ENCODE measurements around the gene UBE2D2. TPM values are rescaled to one million over a fixed set of nuclear protein-coding genes. Genes with fewer than 3 reads are reported as not detected.
A peak's percentile ranks its signal among the peaks of the same experiment; 100 is the strongest.
"Not testable (repeated sequence)": the region's sequence is repeated elsewhere in the genome, so short reads cannot be mapped to it uniquely, and the experiment has no call there.

The UBE2D2 gene
- total RNA-seq, 2 experiments from 2014 or later, result 262 to 289 TPM

DNA sequence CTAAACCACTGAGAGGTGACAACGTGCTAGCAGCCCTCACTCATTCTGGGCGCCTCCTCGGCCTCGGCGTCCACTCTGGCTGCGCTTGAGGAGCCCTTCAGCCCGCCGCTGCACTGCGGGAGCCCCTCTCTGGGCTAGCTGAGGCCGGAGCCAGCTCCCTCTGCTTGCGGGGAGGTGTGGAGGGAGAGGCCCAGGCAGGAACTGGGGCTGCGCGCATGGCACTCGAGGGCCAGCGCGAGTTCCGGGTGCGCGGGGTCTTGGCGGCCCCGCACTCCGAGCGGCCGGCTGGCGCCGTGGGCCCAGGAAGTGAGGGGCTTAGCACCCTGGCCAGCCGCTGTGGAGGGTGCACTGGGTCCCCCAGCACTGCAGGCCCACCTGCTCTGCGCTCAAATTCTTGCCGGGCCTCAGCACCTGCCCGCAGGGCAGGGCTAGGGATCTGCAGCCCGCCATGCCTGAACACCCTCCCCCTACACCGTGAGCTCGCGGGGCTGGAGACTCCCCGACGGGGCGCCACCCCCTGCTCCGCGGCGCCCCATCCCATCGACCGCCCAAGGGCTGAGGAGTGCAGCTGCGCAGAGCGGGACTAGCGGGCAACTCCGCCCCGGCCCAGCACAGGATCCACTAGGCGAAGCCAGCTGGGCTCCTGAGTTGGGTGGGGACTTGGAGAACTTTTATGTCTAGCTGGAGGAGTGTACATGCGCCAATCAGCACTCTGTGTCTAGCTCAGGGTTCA, 11.8 kb upstream of the UBE2D2 start:
- intact Hi-C loops (cut with DNase I, micrococcal nuclease), result no loop called here
- Mint-ChIP-seq H3K4me3 (no peak overlapping the region), H3K27me3 (no peaks in the 10 kb centered on the region), H3K36me3 (ENCODE audit: low read depth) (no peaks in the 10 kb centered on the region), H3K9me3 (ENCODE audit: low read depth) (peaks cover 4% of the 10 kb centered on the region), H3K27ac (no peak overlapping the region), H3K4me1 (peaks cover 11% of the 10 kb centered on the region)
- ChIA-PET POLR2A (interaction anchor here (0.8 to 3.0 kb wide), 2 partner anchors 12 to 37 kb away, joined by 3 to 19 read pairs; partner anchors contain the start of gene UBE2D2), CTCF (interaction anchor here (0.6 to 1.3 kb wide), 4 partner anchors 14 to 1469 kb away, joined by 3 to 5 read pairs (median 4); no protein-coding TSS in a partner anchor)
- ATAC-seq, result no peak
- no peak for DNase-seq

DNA sequence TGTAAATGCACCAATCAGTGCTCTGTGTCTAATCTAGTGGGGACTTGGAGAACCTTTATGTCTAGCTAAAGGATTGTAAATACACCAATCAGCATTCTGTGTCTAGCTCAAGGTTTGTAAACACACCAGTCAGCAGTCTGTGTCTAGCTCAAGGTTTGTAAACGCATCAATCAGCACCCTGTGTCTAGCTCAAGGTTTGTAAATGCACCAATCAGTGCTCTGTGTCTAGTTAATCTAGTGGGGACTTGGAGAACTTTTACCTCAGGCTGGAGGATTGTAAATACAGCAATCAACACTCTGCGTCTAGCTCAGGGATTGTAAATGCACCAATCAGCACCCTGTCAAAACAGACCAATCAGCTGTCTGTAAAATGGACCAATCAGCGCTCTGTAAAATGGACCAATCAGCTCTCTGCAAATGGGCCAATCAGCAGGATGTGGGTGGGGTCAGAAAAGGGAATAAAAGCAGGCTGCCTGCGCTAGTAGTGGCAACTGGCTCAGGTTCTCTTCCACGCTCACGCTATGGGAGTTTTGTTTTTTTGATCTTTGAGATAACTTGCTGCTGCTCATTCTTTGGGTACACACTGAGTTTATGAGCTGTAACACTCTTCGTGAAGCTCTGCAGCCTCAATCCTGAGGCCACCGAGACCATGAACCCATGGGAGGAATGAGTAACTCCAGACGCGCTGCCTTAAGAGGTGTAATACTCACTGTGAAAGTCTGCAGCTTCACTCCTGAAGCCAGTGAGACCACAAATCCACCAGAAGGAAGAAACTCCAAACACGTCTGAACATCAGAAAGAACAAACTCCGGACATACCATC, 10.9 kb upstream of the UBE2D2 start:
- H3K36me3 Mint-ChIP-seq (ENCODE audit: low read depth); H3K4me3 Mint-ChIP-seq; intact Hi-C loops (cut with DNase I, micrococcal nuclease); H3K27ac Mint-ChIP-seq; H3K27me3 Mint-ChIP-seq; H3K9me3 Mint-ChIP-seq (ENCODE audit: low read depth): not testable (repeated sequence)
- ChIA-PET CTCF (interaction anchor here (0.6 to 1.7 kb wide), 5 partner anchors 11 to 1469 kb away, joined by 3 to 7 read pairs (median 5); partner anchors contain the start of gene UBE2D2), POLR2A (interaction anchor here (0.5 to 3.0 kb wide), 4 partner anchors 11 to 236 kb away, joined by 3 to 19 read pairs (median 4); partner anchors contain the start of gene UBE2D2)
- ATAC-seq (peak; percentile 77), DNase-seq (peak; percentile 41)
- peaks cover 11% of the 10 kb centered on the region for H3K4me1 Mint-ChIP-seq

DNA sequence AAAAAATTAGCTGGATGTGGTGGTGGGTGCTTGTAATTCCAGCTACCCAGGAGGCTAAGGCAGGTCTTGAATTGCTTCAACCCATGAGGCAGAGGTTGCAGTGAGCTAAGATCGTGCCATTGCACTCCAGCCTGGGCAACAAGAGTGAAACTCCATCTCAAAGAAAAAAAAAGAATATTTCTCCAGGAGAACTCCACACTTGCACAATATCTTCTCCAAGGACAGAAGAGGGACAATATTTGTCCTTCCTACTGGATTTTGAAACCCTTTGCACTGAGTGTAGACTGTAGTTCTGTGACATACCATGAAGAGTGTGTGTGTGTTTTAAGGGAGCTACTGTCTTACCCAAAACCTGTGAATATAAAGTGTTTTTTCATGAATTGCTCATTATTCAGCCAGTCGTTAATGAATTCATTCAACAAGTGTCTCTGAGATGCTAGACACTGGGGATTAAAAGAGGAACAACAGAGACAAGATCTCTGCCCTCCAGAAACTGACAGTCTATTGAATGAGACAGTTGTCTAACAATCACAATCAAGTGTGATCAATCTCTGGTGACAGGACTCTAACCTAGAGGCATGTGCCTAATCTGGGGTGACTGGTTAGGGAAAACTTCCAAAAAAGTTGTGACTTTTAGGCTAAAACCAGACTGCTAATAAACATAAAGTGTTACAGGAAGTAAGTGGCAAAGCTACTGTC, 9.8 kb upstream of the UBE2D2 start:
- Mint-ChIP-seq H3K36me3 (ENCODE audit: low read depth) (no peaks in the 10 kb centered on the region), H3K4me3 (no peak overlapping the region), H3K27ac (no peak overlapping the region), H3K9me3 (ENCODE audit: low read depth) (peaks cover 4% of the 10 kb centered on the region), H3K27me3 (no peaks in the 10 kb centered on the region), H3K4me1 (peaks cover 11% of the 10 kb centered on the region)
- intact Hi-C loops (cut with DNase I, micrococcal nuclease), result no loop called here
- ChIA-PET CTCF (interaction anchor here (0.6 to 1.7 kb wide), 3 partner anchors 9 to 84 kb away, joined by 3 to 7 read pairs (median 4); partner anchors contain the start of gene UBE2D2), POLR2A (interaction anchor here (0.5 to 3.0 kb wide), 2 partner anchors 10 to 237 kb away, joined by 3 to 19 read pairs; partner anchors contain the start of gene UBE2D2)
- ATAC-seq, result no peak
- no peak for DNase-seq

DNA sequence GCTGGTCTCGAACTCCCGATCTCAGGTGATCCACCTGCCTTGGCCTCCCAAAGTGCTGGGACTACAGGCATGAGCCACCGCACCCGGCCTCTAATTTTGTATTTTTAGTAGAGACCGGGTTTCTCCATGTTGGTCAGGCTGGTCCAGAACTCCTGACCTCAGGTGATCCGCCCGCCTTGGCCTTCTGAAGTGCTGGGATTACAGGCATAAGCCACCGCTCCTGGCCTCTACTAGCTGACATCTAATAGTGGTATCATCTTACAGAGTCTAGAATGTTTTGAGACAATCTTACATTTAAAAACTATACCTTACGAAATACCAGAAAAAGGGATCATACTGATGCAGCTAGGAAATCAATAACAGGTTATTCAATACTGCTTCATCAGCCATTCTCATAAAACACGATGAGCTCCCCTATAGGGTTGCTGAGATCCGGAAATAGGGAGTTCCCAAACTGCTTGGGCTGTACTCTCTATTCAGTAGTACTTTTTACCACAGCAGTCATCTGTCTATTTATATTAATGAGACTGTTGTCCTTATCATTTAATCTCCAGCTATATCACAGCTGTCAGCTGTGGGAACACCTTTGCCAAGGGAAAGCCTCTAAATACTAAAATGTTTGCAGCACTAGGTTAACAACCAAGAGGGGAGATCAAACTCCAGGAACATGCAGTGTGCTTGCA, 8.1 kb upstream of the UBE2D2 start:
- H3K9me3 Mint-ChIP-seq (ENCODE audit: low read depth), result peaks cover 4% of the 10 kb centered on the region
- no peak for DNase-seq
- intact Hi-C loops (cut with DNase I, micrococcal nuclease), result no loop called here

DNA sequence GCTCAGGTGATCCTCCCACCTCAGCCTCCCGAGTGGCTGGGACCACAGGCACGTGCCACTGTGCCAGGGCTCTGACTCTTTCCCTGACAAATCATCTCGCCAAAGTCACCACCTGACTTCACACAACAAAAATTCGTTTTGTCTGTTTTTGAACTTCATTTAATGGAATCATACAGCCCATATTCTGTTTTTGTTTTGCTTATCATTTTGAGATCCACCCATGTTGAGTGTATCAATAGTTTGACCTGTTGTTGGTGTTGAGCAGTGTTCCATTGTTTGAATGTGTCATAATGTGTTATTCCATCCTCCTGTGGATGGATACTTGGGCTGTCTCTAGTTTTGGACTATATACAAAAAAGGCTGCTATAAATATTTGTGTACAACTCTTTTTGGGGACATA, 6.9 kb upstream of the UBE2D2 start:
- Mint-ChIP-seq H3K4me1 (peaks cover 7% of the 10 kb centered on the region), H3K27me3 (no peaks in the 10 kb centered on the region), H3K4me3 (no peak overlapping the region), H3K36me3 (ENCODE audit: low read depth) (no peaks in the 10 kb centered on the region), H3K27ac (no peak overlapping the region), H3K9me3 (ENCODE audit: low read depth) (peaks cover 4% of the 10 kb centered on the region)
- no peak for DNase-seq
- no peak for ATAC-seq
- POLR2A ChIA-PET, result no interaction called here
- CTCF ChIA-PET, result no interaction called here
- intact Hi-C loops (cut with DNase I, micrococcal nuclease), result no loop called here

More for the DNA sequence above, 8.1 kb upstream of the UBE2D2 start:
- ChIA-PET POLR2A (no interaction called here), CTCF (interaction anchor here (0.6 to 1.6 kb wide), 6 partner anchors 9 to 1009 kb away, joined by 3 to 6 read pairs (median 3); no protein-coding TSS in a partner anchor)
- H3K4me3 Mint-ChIP-seq, result no peak overlapping the region
- no peak overlapping the region for H3K27ac Mint-ChIP-seq
- no peaks in the 10 kb centered on the region for H3K27me3 Mint-ChIP-seq
- no peaks in the 10 kb centered on the region for H3K36me3 Mint-ChIP-seq (ENCODE audit: low read depth)
- peaks cover 11% of the 10 kb centered on the region for H3K4me1 Mint-ChIP-seq
- no peak for ATAC-seq

DNA sequence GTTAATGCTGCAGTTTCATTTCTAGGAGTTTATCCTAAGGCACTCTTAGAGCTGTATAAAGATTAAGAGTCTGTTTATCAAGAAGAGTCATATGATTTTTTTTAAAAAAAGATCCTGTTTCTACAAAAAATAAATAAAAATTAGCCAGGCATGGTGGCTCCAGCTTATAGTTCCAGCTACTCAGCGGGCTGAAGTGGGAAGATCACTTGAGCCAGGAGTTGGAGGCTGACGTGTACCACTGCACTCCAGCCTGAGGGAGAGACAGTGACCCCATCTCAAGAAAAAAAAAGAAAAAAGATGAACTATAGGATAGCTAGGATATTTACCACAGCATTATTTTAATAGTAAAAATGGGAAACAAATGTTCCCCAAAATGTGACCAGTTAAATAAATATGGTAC, 3.3 kb upstream of the UBE2D2 start:
- H3K27ac Mint-ChIP-seq, result no peak overlapping the region
- CTCF ChIA-PET, result interaction anchor here (1.1 kb wide), 1 partner anchor 138 kb away, joined by 3 read pairs; no protein-coding TSS in a partner anchor
- POLR2A ChIA-PET, result no interaction called here
- intact Hi-C loops (cut with DNase I, micrococcal nuclease), result no loop called here
- no peak for DNase-seq
- peaks cover 6% of the 10 kb centered on the region for H3K36me3 Mint-ChIP-seq (ENCODE audit: low read depth)
- H3K4me3 Mint-ChIP-seq, result no peak overlapping the region
- no peak for ATAC-seq
- peaks cover 6% of the 10 kb centered on the region for H3K4me1 Mint-ChIP-seq
- H3K27me3 Mint-ChIP-seq, result no peaks in the 10 kb centered on the region
- H3K9me3 Mint-ChIP-seq (ENCODE audit: low read depth), result no peaks in the 10 kb centered on the region

- H3K27ac Mint-ChIP-seq, result peak overlapping the region; percentile 99
- H3K4me3 Mint-ChIP-seq, result peak overlapping the region; percentile 99
- H3K4me1 Mint-ChIP-seq, result peaks cover 34% of the 10 kb centered on the region
- DNase-seq (peak; percentile 65), ATAC-seq (peak; percentile 20)
- no peaks in the 10 kb centered on the region for H3K27me3 Mint-ChIP-seq
- intact Hi-C loops (cut with DNase I, micrococcal nuclease), result loop anchor here (1.0 to 10.0 kb wide), 19 partner anchors 13 to 1385 kb away; partner anchors contain the start of genes PURA (in 2 of the 2), SPATA24 (in 2 of the 2), ANKHD1 (in 1 of the 2) and BRD8 (in 1 of the 2)
- no peaks in the 10 kb centered on the region for H3K9me3 Mint-ChIP-seq (ENCODE audit: low read depth)
- peaks cover 39% of the 10 kb centered on the region for H3K36me3 Mint-ChIP-seq (ENCODE audit: low read depth)
- CTCF ChIA-PET, result interaction anchor here (0.8 to 6.7 kb wide), 16 partner anchors 9 to 151 kb away, joined by 3 to 63 read pairs (median 4); no protein-coding TSS in a partner anchor
- POLR2A ChIA-PET, result interaction anchor here (0.6 to 6.2 kb wide), 7 partner anchors 11 to 158 kb away, joined by 3 to 40 read pairs (median 4); partner anchors contain the start of genes SPATA24 and STING1
Observed at GRCh38 chr5:139561655-139562451, 714 bp downstream of the UBE2D2 start.

DNA sequence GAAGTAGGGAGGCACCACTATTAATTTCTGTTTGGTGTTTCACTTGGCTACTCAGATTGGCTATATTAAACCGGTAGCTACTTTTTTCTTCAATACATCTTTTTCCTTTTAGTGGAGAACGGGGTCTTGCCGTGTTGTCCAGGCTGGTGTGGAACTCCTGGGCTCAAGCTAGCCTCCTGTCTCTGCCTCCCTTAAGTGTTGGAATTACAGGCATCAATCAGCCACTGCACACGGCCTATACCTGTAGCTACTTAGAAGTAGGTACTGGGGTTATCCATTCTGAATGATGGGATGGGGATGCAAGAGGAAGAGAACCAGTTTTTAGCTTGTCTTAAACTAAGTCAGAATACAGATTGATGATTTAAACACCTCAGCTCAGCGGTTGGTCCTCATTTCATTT, 1.7 kb downstream of the UBE2D2 start:
- peak overlapping the region; percentile 99 for H3K27ac Mint-ChIP-seq
- no peaks in the 10 kb centered on the region for H3K9me3 Mint-ChIP-seq (ENCODE audit: low read depth)
- intact Hi-C loops (cut with DNase I, micrococcal nuclease), result loop anchor here (1.0 to 10.0 kb wide), 9 partner anchors 34 to 1386 kb away; partner anchors contain the start of genes PURA (in 2 of the 2), ANKHD1 (in 1 of the 2), BRD8 (in 1 of the 2) and EGR1 (in 1 of the 2)
- peaks cover 41% of the 10 kb centered on the region for H3K4me1 Mint-ChIP-seq
- H3K4me3 Mint-ChIP-seq, result peak overlapping the region; percentile 99
- ATAC-seq (no peak), DNase-seq (no peak)
- CTCF ChIA-PET, result interaction anchor here (0.6 to 6.7 kb wide), 16 partner anchors 9 to 257 kb away, joined by 3 to 63 read pairs (median 4); no protein-coding TSS in a partner anchor
- no peaks in the 10 kb centered on the region for H3K27me3 Mint-ChIP-seq
- POLR2A ChIA-PET, result interaction anchor here (0.6 to 6.2 kb wide), 8 partner anchors 12 to 1020 kb away, joined by 3 to 40 read pairs (median 5); partner anchors contain the start of genes DNAJC18 and ETF1
- peaks cover 46% of the 10 kb centered on the region for H3K36me3 Mint-ChIP-seq (ENCODE audit: low read depth)

GRCh38 chr5:139565411-139566305, 4.5 kb downstream of the UBE2D2 start:
- peak overlapping the region; percentile 99 for H3K27ac Mint-ChIP-seq
- intact Hi-C loops (cut with DNase I, micrococcal nuclease), result loop anchor here (1.0 to 10.0 kb wide), 3 partner anchors 10 to 1101 kb away; partner anchors contain the start of genes EGR1 (in 1 of the 2) and PURA (in 1 of the 2)
- H3K4me1 Mint-ChIP-seq, result peaks cover 60% of the 10 kb centered on the region
- CTCF ChIA-PET, result interaction anchor here (0.7 to 6.7 kb wide), 6 partner anchors 9 to 221 kb away, joined by 3 to 63 read pairs (median 4); no protein-coding TSS in a partner anchor
- peak; percentile 8 for ATAC-seq
- peaks cover 54% of the 10 kb centered on the region for H3K36me3 Mint-ChIP-seq (ENCODE audit: low read depth)
- H3K9me3 Mint-ChIP-seq (ENCODE audit: low read depth), result no peaks in the 10 kb centered on the region
- no peaks in the 10 kb centered on the region for H3K27me3 Mint-ChIP-seq
- POLR2A ChIA-PET, result interaction anchor here (0.5 to 6.2 kb wide), 4 partner anchors 9 to 126 kb away, joined by 3 to 40 read pairs (median 4); partner anchors contain the start of gene DNAJC18
- peak overlapping the region; percentile 99 for H3K4me3 Mint-ChIP-seq
- DNase-seq, result peak; percentile 50
